HepG2 (cell line): Measurements from ENCODE around the gene KRTAP10-2. TPM values are rescaled to one million over a fixed set of nuclear protein-coding genes. Genes with fewer than 3 reads are reported as not detected.

ENCODE experiments used
- ATAC-seq: fragments of 200-7000 bp; cut with Tn5 transposase; 3 replicates; pipeline ENCODE4 v1.9.1; 2020; ENCODE audit warnings: mild to moderate bottlenecking, moderate library complexity
- BruUV-seq: library from RNA; stranded (reverse); fragments of 400-500 nt; replicated peaks from 2 replicates; lab custom pipeline; 2021; lab: Mats Ljungman, UMichigan
- CTCF ChIA-PET: fragments of 300-600 bp; formaldehyde crosslinking; extraction: SDS; loops from one replicate; lab custom pipeline; 2021; ENCODE audit warnings: low total read pairs, inconsistent platforms, low intra/inter-chr PET ratio; lab: Yijun Ruan, JAX
- POLR2A ChIA-PET: fragments of 350-600 bp; sonication (Branson Sonifier 250); formaldehyde crosslinking; loops from one replicate; lab custom pipeline; 2020; ENCODE audit warnings: antibody characterized with exemption, inconsistent platforms; lab: Yijun Ruan, JAX
- DNase-seq: peaks from one replicate; pipeline ENCODE4 v3.0.0-alpha.2; 2015; ENCODE audit warnings: low spot score
- FAIRE-seq: peaks from 3 replicates; lab custom pipeline; 2011; peaks lifted over from hg19 to GRCh38; lab: Jason Lieb, UNC
- H2AFZ ChIP-seq: one replicate; pipeline ENCODE4 v1.6.1; 2011; ENCODE audit warnings: low read length, inconsistent platforms
- H3K27ac ChIP-seq: fragments of 300-600 bp; 3 replicates; pipeline ENCODE4 v1.8.0; 2011; ENCODE audit warnings: mixed run types, mild to moderate bottlenecking, mixed read lengths, low read length, inconsistent platforms; ENCODE audit not compliant: insufficient read depth; ENCODE audit errors: extremely low read length
- H3K27me3 ChIP-seq, 2 experiments: fragments of 200-600 bp in 1 of 2; 2 replicates in 1 of 2; 3 replicates in 1 of 2; pipeline versions ENCODE4 v1.6.0 to v1.8.0; 2011; ENCODE audit warnings: low read length in 2 of 2, mild to moderate bottlenecking in 2 of 2, moderate library complexity in 2 of 2, inconsistent platforms in 1 of 2; ENCODE audit not compliant: insufficient read depth in 2 of 2, control insufficient read depth in 1 of 2
- H3K36me3 ChIP-seq, 2 experiments: fragments of 200-600 bp in 1 of 2; replicated peaks in 1 of 2; 2 replicates in 1 of 2; 3 replicates in 1 of 2; pipeline versions ENCODE4 v1.5.1 to v1.8.0; 2011; ENCODE audit warnings: low read length in 2 of 2, inconsistent platforms in 1 of 2; ENCODE audit not compliant: insufficient read depth in 2 of 2, control insufficient read depth in 1 of 2
- H3K4me1 ChIP-seq: 2 replicates; pipeline ENCODE4 v1.5.1; 2012; ENCODE audit warnings: low read length, inconsistent platforms; ENCODE audit not compliant: insufficient read depth
- H3K4me2 ChIP-seq: 2 replicates; pipeline ENCODE4 v1.6.0; 2011; ENCODE audit warnings: low read depth, low read length, inconsistent platforms
- H3K4me3 ChIP-seq, 3 experiments: fragments of 200-600 bp in 1 of 3; sonication (generic), shearing (Covaris generic) in 1 of 3; replicated peaks in 1 of 3; 2 replicates each; pipeline ENCODE4 v1.5.1; 2011 to 2016; ENCODE audit warnings: low read length in 3 of 3, inconsistent platforms in 2 of 3, low read depth in 2 of 3, mild to moderate bottlenecking in 2 of 3, control low read depth in 1 of 3, mixed read lengths in 1 of 3; ENCODE audit not compliant: insufficient read depth in 1 of 3
- H3K79me2 ChIP-seq: one replicate; pipeline ENCODE4 v1.6.1; 2011; ENCODE audit warnings: low read length, inconsistent platforms; ENCODE audit not compliant: insufficient read depth
- H3K9ac ChIP-seq: 2 replicates; pipeline ENCODE4 v1.6.0; 2011; ENCODE audit warnings: mild to moderate bottlenecking, low read depth, low read length, inconsistent platforms; ENCODE audit not compliant: insufficient read depth
- H3K9me3 ChIP-seq: 2 replicates; pipeline ENCODE4 v1.5.1; 2012; ENCODE audit warnings: mild to moderate bottlenecking, low read length
- H4K20me1 ChIP-seq: 2 replicates; pipeline ENCODE4 v1.6.0; 2011; ENCODE audit warnings: inconsistent platforms, mild to moderate bottlenecking, low read length, moderate library complexity; ENCODE audit not compliant: insufficient read depth
- AHR ChIP-seq: IDR thresholded peaks from 2 replicates; pipeline ENCODE4 v1.6.1; 2018; ENCODE audit warnings: missing genetic modification reagents, missing compliant biosample characterization
- ASH2L ChIP-seq: fragments of 300-600, 200-600 bp; sonication (generic); IDR thresholded peaks from 2 replicates; pipeline ENCODE4 v1.7.0; 2017; ENCODE audit warnings: low read depth, mild to moderate bottlenecking, moderate library complexity, mixed read lengths, low read length; ENCODE audit not compliant: insufficient read length
- ATAD3A ChIP-seq: sonication (generic); formaldehyde crosslinking; IDR thresholded peaks from 2 replicates; pipeline ENCODE4 v1.4.0; 2020; ENCODE audit warnings: missing genetic modification reagents
- FOXP4 ChIP-seq: sonication (generic); formaldehyde crosslinking; IDR thresholded peaks from 2 replicates; pipeline ENCODE4 v1.4.0; 2020; ENCODE audit warnings: missing genetic modification reagents
- NCOA5 ChIP-seq: sonication (generic); formaldehyde crosslinking; IDR thresholded peaks from 2 replicates; pipeline ENCODE4 v1.4.0; 2020; ENCODE audit warnings: missing genetic modification reagents
- SALL2 ChIP-seq: sonication (generic); formaldehyde crosslinking; IDR thresholded peaks from 2 replicates; pipeline ENCODE4 v1.8.1; 2023; ENCODE audit warnings: mild to moderate bottlenecking, missing genetic modification reagents, inconsistent platforms
- SIX4 ChIP-seq: sonication (generic); formaldehyde crosslinking; IDR thresholded peaks from 2 replicates; pipeline ENCODE4 v1.4.0; 2020; ENCODE audit warnings: missing genetic modification reagents
- SYNCRIP ChIP-seq: fragments of 200-400 bp; formaldehyde crosslinking; IDR thresholded peaks from 2 replicates; pipeline ENCODE4 v1.6.1; 2018; ENCODE audit warnings: mild to moderate bottlenecking, low read depth, low read length; ENCODE audit not compliant: insufficient read depth
- ZBTB37 ChIP-seq: sonication (generic); formaldehyde crosslinking; IDR thresholded peaks from 2 replicates; pipeline ENCODE4 v1.4.0; 2020; ENCODE audit warnings: mild to moderate bottlenecking, missing genetic modification reagents
- ZNF24 ChIP-seq: fragments of 450-650 bp; IDR thresholded peaks from 2 replicates; pipeline ENCODE4 v1.6.1; 2017; ENCODE audit warnings: antibody characterized with exemption, mild to moderate bottlenecking
- ZNF282 ChIP-seq: fragments of 450-650 bp; IDR thresholded peaks from 2 replicates; pipeline ENCODE4 v1.6.1; 2018; ENCODE audit not compliant: partially characterized antibody
- ZNF644 ChIP-seq: IDR thresholded peaks from 2 replicates; pipeline ENCODE4 v1.6.1; 2016; ENCODE audit warnings: low read depth
- ZNF747 ChIP-seq: sonication (generic); formaldehyde crosslinking; IDR thresholded peaks from 2 replicates; pipeline ENCODE4 v1.8.1; 2023; ENCODE audit warnings: missing genetic modification reagents, mild to moderate bottlenecking, borderline replicate concordance
- WGBS: methylation state at CpG from one replicate; pipeline ENCODE4 v1.1.6; 2017; ENCODE audit warnings: low lambda C conversion rate; 5-methylcytosine and 5-hydroxymethylcytosine counted together
- in situ Hi-C: cut with HindIII; loops from 2 replicates; pipeline ENCODE4 v1.10.0; 2017; ENCODE audit warnings: low pct_unique_long_range_greater_than_20kb; ENCODE audit not compliant: extremely low pct_ligation_motif_present
- intact Hi-C: fragments of 100-400 bp; cut with micrococcal nuclease; formaldehyde crosslinking; loops from one replicate; pipeline ENCODE4 v1.10.0; 2022; ENCODE audit not compliant: unreplicated experiment
- polyA plus RNA-seq, 8 experiments: library from polyadenylated mRNA; depleted of rRNA in 3 of 8; stranded (reverse) in 7 of 8; unstranded in 1 of 8; fragments of >200 nt; fragmentation: Illumina TruSeq in 4 of 8; extraction: Trizol in 4 of 8; gene quantifications; 2 replicates each; pipeline versions ENCODE4 v1.2.1 to v1.2.3, GENCODE V29; 2011 to 2016; ENCODE audit warnings: low read depth in 4 of 8, missing spikeins in 1 of 8, mixed read lengths in 1 of 8; ENCODE audit not compliant: insufficient read depth in 1 of 8
- total RNA-seq, 5 experiments: library from RNA; depleted of rRNA; stranded (reverse); fragments of >200 nt; fragmentation: Illumina TruSeq; extraction: Trizol; gene quantifications; 2 replicates each; pipeline ENCODE4 v1.2.3, GENCODE V29; 2016; ENCODE audit warnings: low read depth in 1 of 5

The KRTAP10-2 gene
- total and polyA plus RNA-seq, 2 of the 13 experiments (the other 11 are each of a cell fraction or from before 2014, with no cell fraction given), result not detected

- no peak overlapping the region for H2AFZ ChIP-seq
- no TSS peak for BruUV-seq
These were observed 43.5 kb downstream of the KRTAP10-2 start for GRCh38 chr21:44507673-44508425.

GRCh38 chr21:44506279-44507255 is 44.7 kb downstream of the KRTAP10-2 start:
- Histone ChIP-seq H3K27me3 (no peaks in the 10 kb centered on the region; a peak in 1 of 5 replicates), H4K20me1 (no peaks in the 10 kb centered on the region), H3K9ac (peak overlapping the region; percentile 83), H3K4me3 (peak overlapping the region; percentile 57 to 77 (median 67)), H3K36me3 (peaks cover 14 to 19% of the 10 kb centered on the region in 2 experiments), H3K27ac (peak overlapping the region; percentile 91), H3K9me3 (no peaks in the 10 kb centered on the region), H3K4me1 (peaks cover 57% of the 10 kb centered on the region), H2AFZ (no peak overlapping the region), H3K79me2 (peaks cover 25% of the 10 kb centered on the region), H3K4me2 (peak overlapping the region; percentile 98)
- POLR2A ChIA-PET, result interaction anchor here (0.8 to 3.0 kb wide), 18 partner anchors 9 to 421 kb away, joined by 3 to 49 read pairs (median 5); partner anchors contain the start of genes CFAP410, PFKL and UBE2G2
- WGBS, result 0% methylated on average over 17 of the region's 44 CpGs
- peak; percentile 43 for FAIRE-seq
- in situ Hi-C loops (loop anchor here (5.0 kb wide), 1 partner anchor 231 kb away; no protein-coding TSS in a partner anchor), intact Hi-C loops (no loop called here)
- DNase-seq, result peak; percentile 70
- no TSS peak for BruUV-seq
- CTCF ChIA-PET, result no interaction called here
- ATAC-seq, result peak; percentile 84
- TF ChIP-seq AHR (no peak), ZBTB37 (CRISPR knock-in tag) (no peak), ZNF644 (CRISPR knock-in tag) (no peak), SIX4 (CRISPR knock-in tag) (peak; percentile 55; the same call in 1 of the 2 replicates), NCOA5 (no peak), SALL2 (CRISPR knock-in tag) (peak; percentile 40), ASH2L (peak; percentile 16), SYNCRIP (no peak), ZNF282 (no peak), FOXP4 (CRISPR knock-in tag) (no peak)

More at GRCh38 chr21:44507673-44508425, 43.5 kb downstream of the KRTAP10-2 start:
- peak overlapping the region; percentile 83 for H3K9ac ChIP-seq
- FAIRE-seq, result no peak
- intact Hi-C loops (no loop called here), in situ Hi-C loops (loop anchor here (5.0 kb wide), 1 partner anchor 229 kb away; no protein-coding TSS in a partner anchor)
- ChIA-PET CTCF (no interaction called here), POLR2A (interaction anchor here (0.7 kb wide), 1 partner anchor 10 kb away, joined by 3 read pairs; no protein-coding TSS in a partner anchor)
- 85% methylated on average over 25 of the region's 26 CpGs for WGBS
- peak overlapping the region; percentile 91 for H3K27ac ChIP-seq
- H3K79me2 ChIP-seq, result peaks cover 25% of the 10 kb centered on the region
- peaks cover 61% of the 10 kb centered on the region for H3K4me1 ChIP-seq
- peak overlapping the region; percentile 98 for H3K4me2 ChIP-seq
- peak overlapping the region; percentile 57 to 77 (median 67) for H3K4me3 ChIP-seq
- no peaks in the 10 kb centered on the region; a peak in 1 of 5 replicates for H3K27me3 ChIP-seq
- H4K20me1 ChIP-seq, result no peaks in the 10 kb centered on the region
- ATAC-seq, result no peak
- DNase-seq, result no peak
- no peak for TF ChIP-seq ATAD3A (CRISPR knock-in tag)
- TF ChIP-seq ZNF24, result no peak
- 0 out of 2 replicates have a peak, but pooled peaks have one; percentile 2 for TF ChIP-seq ZNF747 (CRISPR knock-in tag)
- H3K36me3 ChIP-seq, result peaks cover 14 to 19% of the 10 kb centered on the region in 2 experiments
- no peaks in the 10 kb centered on the region for H3K9me3 ChIP-seq
